KMS-11 (cell line): Measurements from ENCODE around the gene FGF14.
A peak's percentile ranks its signal among the peaks of the same experiment; 100 is the strongest.

Source experiments
- H2AFZ ChIP-seq: fragments of 200-600 bp; sonication (generic); 2 replicates; pipeline ENCODE4 v1.6.1; 2016; ENCODE audit warnings: antibody characterized with exemption, mixed run types, low read depth
- H3K27ac ChIP-seq: fragments of 200-600 bp; sonication (generic); 2 replicates; pipeline ENCODE4 v1.6.1; 2016; ENCODE audit warnings: mild to moderate bottlenecking, mixed run types
- H3K27me3 ChIP-seq: fragments of 200-600 bp; sonication (generic); 2 replicates; pipeline ENCODE4 v1.6.1; 2017; ENCODE audit warnings: mild to moderate bottlenecking, low read depth, mixed run types, moderate library complexity; ENCODE audit not compliant: insufficient read depth
- H3K36me3 ChIP-seq: fragments of 200-600 bp; sonication (generic); 2 replicates; pipeline ENCODE4 v1.6.1; 2017; ENCODE audit warnings: mild to moderate bottlenecking, mixed run types; ENCODE audit not compliant: insufficient read depth
- H3K4me1 ChIP-seq: fragments of 200-600 bp; sonication (generic); 2 replicates; pipeline ENCODE4 v1.6.1; 2016; ENCODE audit warnings: mild to moderate bottlenecking, low read depth, mixed run types; ENCODE audit not compliant: poor library complexity, severe bottlenecking
- H3K4me2 ChIP-seq: fragments of 200-600 bp; sonication (generic); 2 replicates; pipeline ENCODE4 v1.7.0; 2016; ENCODE audit warnings: mild to moderate bottlenecking, mixed run types
- H3K4me3 ChIP-seq: fragments of 200-600 bp; sonication (generic); IDR thresholded peaks from 2 replicates; pipeline ENCODE4 v1.6.1; 2017; ENCODE audit warnings: low read depth, low read length, mixed read lengths; ENCODE audit not compliant: insufficient read depth
- H3K79me2 ChIP-seq: fragments of 200-600 bp; sonication (generic); 2 replicates; pipeline ENCODE4 v1.6.1; 2016; ENCODE audit warnings: low read depth, mixed run types; ENCODE audit not compliant: insufficient read depth
- H3K9ac ChIP-seq: fragments of 200-600 bp; sonication (generic); 2 replicates; pipeline ENCODE4 v1.6.1; 2016; ENCODE audit warnings: mild to moderate bottlenecking, mixed run types
- H4K20me1 ChIP-seq: fragments of 200-600 bp; sonication (generic); 2 replicates; pipeline ENCODE4 v1.6.1; 2016; ENCODE audit warnings: mild to moderate bottlenecking, mixed run types; ENCODE audit not compliant: insufficient read depth
- CTCF ChIP-seq: fragments of 200-600 bp; sonication (generic); conservative IDR thresholded peaks from 2 replicates; pipeline ENCODE4 v1.6.1; 2017; ENCODE audit warnings: low read depth, mild to moderate bottlenecking, antibody characterized with exemption, low read length, moderate library complexity, mixed read lengths

Gene FGF14

GRCh38 chr13:102422690-102423089 lies 20.8 kb upstream of the FGF14 start:
- Histone ChIP-seq H3K36me3 (no peaks in the 10 kb centered on the region), H3K4me1 (no peaks in the 10 kb centered on the region), H4K20me1 (no peaks in the 10 kb centered on the region), H3K27ac (no peak overlapping the region), H3K79me2 (no peaks in the 10 kb centered on the region), H2AFZ (no peak overlapping the region), H3K27me3 (no peaks in the 10 kb centered on the region), H3K4me2 (no peak overlapping the region), H3K4me3 (no peak overlapping the region), H3K9ac (no peak overlapping the region)
- TF ChIP-seq CTCF: no peak

- Histone ChIP-seq H2AFZ (no peak overlapping the region), H3K79me2 (no peaks in the 10 kb centered on the region), H4K20me1 (no peaks in the 10 kb centered on the region), H3K4me2 (no peak overlapping the region), H3K27ac (no peak overlapping the region), H3K4me3 (no peak overlapping the region), H3K4me1 (no peaks in the 10 kb centered on the region), H3K9ac (no peak overlapping the region), H3K27me3 (no peaks in the 10 kb centered on the region), H3K36me3 (no peaks in the 10 kb centered on the region)
- no peak for TF ChIP-seq CTCF
Measured at GRCh38 chr13:102405499-102406100, 3.8 kb upstream of the FGF14 start.

- H3K4me1 ChIP-seq: peaks cover 6% of the 10 kb centered on the region
- H4K20me1 ChIP-seq: no peaks in the 10 kb centered on the region
- no peak for TF ChIP-seq CTCF
- H3K4me3 ChIP-seq: no peak overlapping the region
- H3K27ac ChIP-seq: peak overlapping the region; percentile 33
- no peaks in the 10 kb centered on the region for H3K36me3 ChIP-seq
- H3K27me3 ChIP-seq: no peaks in the 10 kb centered on the region
- peak overlapping the region; percentile 58 for H3K9ac ChIP-seq
- no peaks in the 10 kb centered on the region for H3K79me2 ChIP-seq
- peak overlapping the region; percentile 93 for H2AFZ ChIP-seq
- peak overlapping the region; percentile 78 for H3K4me2 ChIP-seq
Measured at GRCh38 chr13:102402290-102402689, 442 bp upstream of the FGF14 start.

- Histone ChIP-seq H3K79me2 (no peaks in the 10 kb centered on the region), H2AFZ (peak overlapping the region; percentile 93), H3K27ac (peak overlapping the region; percentile 33; the same call in 1 of the 2 replicates), H3K27me3 (no peaks in the 10 kb centered on the region), H3K4me3 (no peak overlapping the region), H3K4me2 (peak overlapping the region; percentile 78), H4K20me1 (no peaks in the 10 kb centered on the region), H3K4me1 (peaks cover 6% of the 10 kb centered on the region), H3K9ac (peak overlapping the region; percentile 58; the same call in 1 of the 2 replicates), H3K36me3 (no peaks in the 10 kb centered on the region)
- no peak for TF ChIP-seq CTCF
Measured at GRCh38 chr13:102401265-102401664, 583 bp downstream of the FGF14 start.
